ENCODE results near the gene DOCK3. TPM values are rescaled to one million over a fixed set of nuclear protein-coding genes. Genes with fewer than 3 reads are reported as not detected.

The DOCK3 gene
- total RNA-seq, 1 experiment from 2014 or later = 0.15 TPM

DNA sequence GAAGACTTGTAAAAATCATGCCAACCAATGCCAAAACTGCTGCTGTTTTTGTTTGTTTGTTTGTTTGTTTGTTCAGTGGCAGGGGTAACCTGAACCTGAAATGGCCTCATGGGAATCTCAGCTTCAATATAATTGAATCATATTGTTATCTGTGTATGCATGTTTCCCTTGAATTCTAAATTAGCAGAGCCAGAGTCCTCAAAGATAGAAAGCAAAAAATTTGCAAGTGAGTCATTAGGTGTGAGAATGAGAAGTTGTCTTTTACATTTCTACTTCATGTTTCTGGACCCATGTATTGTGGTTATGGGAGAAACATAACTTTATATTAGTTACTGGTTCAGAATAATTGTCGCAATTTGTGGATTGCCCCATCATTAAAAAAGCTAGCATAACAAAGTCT, 249.2 kb downstream of the DOCK3 start:
- ChIA-PET CTCF (no interaction called here), POLR2A (ENCODE audit: unreplicated experiment) (no interaction called here)
- ATAC-seq = no peak
- no TSS peak for BruUV-seq (replicated peaks)
- no peaks in the 10 kb centered on the region for H3F3A ChIP-seq (ENCODE audit: low read length, unreplicated experiment)
- no peaks in the 10 kb centered on the region for H4K20me1 ChIP-seq (ENCODE audit: low read length)
- no peaks in the 10 kb centered on the region for H3K9me3 ChIP-seq (ENCODE audit: low read length)
- no peaks in the 10 kb centered on the region for H3K79me2 ChIP-seq (ENCODE audit: low read length)
- no peak for DNase-seq
- H2AFZ ChIP-seq (ENCODE audit: low read length) = no peak overlapping the region
- no peaks in the 10 kb centered on the region for H3K36me3 ChIP-seq (ENCODE audit: low read depth, low read length)
- TF ChIP-seq, protein P1, sequence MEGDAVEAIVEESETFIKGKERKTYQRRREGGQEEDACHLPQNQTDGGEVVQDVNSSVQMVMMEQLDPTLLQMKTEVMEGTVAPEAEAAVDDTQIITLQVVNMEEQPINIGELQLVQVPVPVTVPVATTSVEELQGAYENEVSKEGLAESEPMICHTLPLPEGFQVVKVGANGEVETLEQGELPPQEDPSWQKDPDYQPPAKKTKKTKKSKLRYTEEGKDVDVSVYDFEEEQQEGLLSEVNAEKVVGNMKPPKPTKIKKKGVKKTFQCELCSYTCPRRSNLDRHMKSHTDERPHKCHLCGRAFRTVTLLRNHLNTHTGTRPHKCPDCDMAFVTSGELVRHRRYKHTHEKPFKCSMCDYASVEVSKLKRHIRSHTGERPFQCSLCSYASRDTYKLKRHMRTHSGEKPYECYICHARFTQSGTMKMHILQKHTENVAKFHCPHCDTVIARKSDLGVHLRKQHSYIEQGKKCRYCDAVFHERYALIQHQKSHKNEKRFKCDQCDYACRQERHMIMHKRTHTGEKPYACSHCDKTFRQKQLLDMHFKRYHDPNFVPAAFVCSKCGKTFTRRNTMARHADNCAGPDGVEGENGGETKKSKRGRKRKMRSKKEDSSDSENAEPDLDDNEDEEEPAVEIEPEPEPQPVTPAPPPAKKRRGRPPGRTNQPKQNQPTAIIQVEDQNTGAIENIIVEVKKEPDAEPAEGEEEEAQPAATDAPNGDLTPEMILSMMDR (conservative IDR thresholded peaks at IDR 0.05; ENCODE audit: low read depth, low read length) = no peak
- TF ChIP-seq EZH2 (IDR thresholded peaks at IDR 0.05; ENCODE audit: low read length, unreplicated experiment) = no peak
- TF ChIP-seq EZH2phosphoT487 (IDR thresholded peaks at IDR 0.05; ENCODE audit: borderline replicate concordance, low read length) = no peak
- no peaks in the 10 kb centered on the region for H3K4me1 ChIP-seq (ENCODE audit: insufficient read depth, low read length)
- H3K4me2 ChIP-seq (ENCODE audit: low read length) = no peak overlapping the region
- no peak overlapping the region for H3K4me3 ChIP-seq (ENCODE audit: low read length)
- peaks cover 47% of the 10 kb centered on the region for H3K27me3 ChIP-seq (ENCODE audit: low read length)
- H3K27ac ChIP-seq (ENCODE audit: low read length) = no peak overlapping the region
- H3K9me2 ChIP-seq (replicated peaks; ENCODE audit: low read length) = no peaks in the 10 kb centered on the region
- no peak overlapping the region for H3K9ac ChIP-seq (ENCODE audit: low read length)
- intact Hi-C loops (cut with micrococcal nuclease) = no loop called here

DNA sequence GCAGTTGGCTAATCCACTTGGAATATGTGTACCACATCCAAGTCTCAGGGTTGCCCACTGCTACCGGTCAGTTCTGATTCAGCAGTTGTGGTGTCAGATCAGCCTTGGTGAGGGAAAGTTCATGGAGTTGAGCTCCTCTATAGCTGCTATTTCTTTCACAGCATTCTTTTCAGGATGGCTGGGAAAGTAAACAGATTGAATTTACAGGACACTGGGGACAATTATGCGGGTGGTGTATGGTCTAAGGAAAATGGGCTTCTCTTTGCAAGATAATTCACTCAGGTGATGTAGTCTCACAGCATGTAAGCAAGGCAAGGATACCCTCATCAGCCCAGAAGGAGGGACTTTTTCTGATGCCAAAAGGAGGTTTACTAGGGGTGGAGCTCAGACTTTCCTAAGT, 249.9 kb downstream of the DOCK3 start:
- POLR2A ChIA-PET (ENCODE audit: unreplicated experiment) = no interaction called here

GRCh38 chr3:50926868-50927267, 252.1 kb downstream of the DOCK3 start:
- H3F3A ChIP-seq (ENCODE audit: low read length, unreplicated experiment) = no peaks in the 10 kb centered on the region
- POLR2A ChIA-PET (ENCODE audit: unreplicated experiment) = no interaction called here
- CTCF ChIA-PET = no interaction called here
- ATAC-seq = no peak
- H3K4me3 ChIP-seq (ENCODE audit: low read length) = no peak overlapping the region
- no peaks in the 10 kb centered on the region for H4K20me1 ChIP-seq (ENCODE audit: low read length)
- H2AFZ ChIP-seq (ENCODE audit: low read length) = no peak overlapping the region
- H3K9me3 ChIP-seq (ENCODE audit: low read length) = no peaks in the 10 kb centered on the region
- peaks cover 76% of the 10 kb centered on the region for H3K27me3 ChIP-seq (ENCODE audit: low read length)
- TF ChIP-seq EZH2phosphoT487 (IDR thresholded peaks at IDR 0.05; ENCODE audit: borderline replicate concordance, low read length) = no peak
- TF ChIP-seq, protein P1 (conservative IDR thresholded peaks at IDR 0.05; ENCODE audit: low read depth, low read length) = no peak
- no peak for TF ChIP-seq EZH2 (IDR thresholded peaks at IDR 0.05; ENCODE audit: low read length, unreplicated experiment)
- no peak overlapping the region for H3K27ac ChIP-seq (ENCODE audit: low read length)
- no peak overlapping the region for H3K4me2 ChIP-seq (ENCODE audit: low read length)
- H3K4me1 ChIP-seq (ENCODE audit: insufficient read depth, low read length) = no peaks in the 10 kb centered on the region
- intact Hi-C loops (cut with micrococcal nuclease) = no loop called here
- no peak for DNase-seq
- H3K36me3 ChIP-seq (ENCODE audit: low read depth, low read length) = no peaks in the 10 kb centered on the region
- no peaks in the 10 kb centered on the region for H3K9me2 ChIP-seq (replicated peaks; ENCODE audit: low read length)
- H3K9ac ChIP-seq (ENCODE audit: low read length) = no peak overlapping the region
- no TSS peak for BruUV-seq (replicated peaks)
- no peaks in the 10 kb centered on the region for H3K79me2 ChIP-seq (ENCODE audit: low read length)

More for the DNA sequence above, 249.9 kb downstream of the DOCK3 start:
- Histone ChIP-seq H3F3A (ENCODE audit: low read length, unreplicated experiment) (no peaks in the 10 kb centered on the region), H2AFZ (ENCODE audit: low read length) (no peak overlapping the region), H3K9me3 (ENCODE audit: low read length) (no peaks in the 10 kb centered on the region), H3K27me3 (ENCODE audit: low read length) (peaks cover 54% of the 10 kb centered on the region), H3K4me1 (ENCODE audit: insufficient read depth, low read length) (no peaks in the 10 kb centered on the region), H3K9ac (ENCODE audit: low read length) (no peak overlapping the region), H3K27ac (ENCODE audit: low read length) (no peak overlapping the region), H3K36me3 (ENCODE audit: low read depth, low read length) (no peaks in the 10 kb centered on the region), H3K9me2 (replicated peaks; ENCODE audit: low read length) (no peaks in the 10 kb centered on the region), H3K79me2 (ENCODE audit: low read length) (no peaks in the 10 kb centered on the region), H4K20me1 (ENCODE audit: low read length) (no peaks in the 10 kb centered on the region), H3K4me3 (ENCODE audit: low read length) (no peak overlapping the region), H3K4me2 (ENCODE audit: low read length) (no peak overlapping the region)
- intact Hi-C loops (cut with micrococcal nuclease) = no loop called here
- no peak for ATAC-seq
- no peak for TF ChIP-seq EZH2 (IDR thresholded peaks at IDR 0.05; ENCODE audit: low read length, unreplicated experiment)
- TF ChIP-seq, protein P1 (conservative IDR thresholded peaks at IDR 0.05; ENCODE audit: low read depth, low read length) = no peak
- TF ChIP-seq EZH2phosphoT487 (IDR thresholded peaks at IDR 0.05; ENCODE audit: borderline replicate concordance, low read length) = no peak
- CTCF ChIA-PET = no interaction called here
- no TSS peak for BruUV-seq (replicated peaks)
- DNase-seq = no peak

Measured in PC-3 (cell line).